ENCODE data around the gene BHLHA9.
"Not testable (repeated sequence)": the region's sequence is repeated elsewhere in the genome, so short reads cannot be mapped to it uniquely, and the experiment has no call there.

The BHLHA9 gene

GRCh38 chr17:1302761-1303160, 32.5 kb downstream of the BHLHA9 start:
- no peak for DNase-seq

DNA sequence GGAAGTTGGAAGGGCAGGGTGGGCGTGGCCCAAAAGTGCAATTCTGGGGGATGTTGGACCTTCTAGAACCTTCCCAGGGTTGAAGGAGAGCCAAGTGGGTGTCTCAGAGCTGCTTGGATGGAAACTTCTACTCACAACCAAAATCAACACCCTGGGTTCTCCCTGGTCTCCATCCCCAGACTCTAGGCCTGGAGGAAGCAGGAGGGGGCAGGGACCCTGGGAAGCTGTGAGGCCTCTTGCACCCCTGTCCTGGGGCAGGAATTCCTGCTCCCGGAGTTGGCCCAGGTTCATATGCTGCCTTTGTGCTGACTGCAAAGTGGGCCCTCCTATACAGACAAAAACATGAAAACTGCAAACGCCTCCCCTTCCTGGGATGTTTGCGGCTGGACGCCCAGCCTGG, 34.3 kb downstream of the BHLHA9 start:
- no peak for DNase-seq

GRCh38 chr17:1304962-1305563, 34.8 kb downstream of the BHLHA9 start:
- no peak for DNase-seq

DNA sequence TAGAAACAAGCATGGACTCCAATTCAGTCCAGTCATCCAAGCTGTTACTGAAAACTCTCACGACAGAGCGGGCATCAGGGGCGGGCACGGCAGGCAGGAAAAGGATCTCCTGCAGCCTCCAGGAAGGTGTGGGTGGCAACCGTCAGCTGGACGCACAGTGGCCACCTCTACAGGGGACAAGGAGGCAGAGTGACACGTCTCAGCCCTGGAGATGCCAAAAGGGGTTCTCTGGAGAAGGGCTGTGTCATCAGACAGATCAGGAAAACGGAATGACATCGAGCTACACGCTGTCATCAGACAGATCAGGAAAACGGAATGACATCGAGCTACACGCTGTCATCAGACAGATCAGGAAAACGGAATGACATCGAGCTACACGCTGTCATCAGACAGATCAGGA, 37.6 kb downstream of the BHLHA9 start:
- not testable (repeated sequence) for DNase-seq

DNA sequence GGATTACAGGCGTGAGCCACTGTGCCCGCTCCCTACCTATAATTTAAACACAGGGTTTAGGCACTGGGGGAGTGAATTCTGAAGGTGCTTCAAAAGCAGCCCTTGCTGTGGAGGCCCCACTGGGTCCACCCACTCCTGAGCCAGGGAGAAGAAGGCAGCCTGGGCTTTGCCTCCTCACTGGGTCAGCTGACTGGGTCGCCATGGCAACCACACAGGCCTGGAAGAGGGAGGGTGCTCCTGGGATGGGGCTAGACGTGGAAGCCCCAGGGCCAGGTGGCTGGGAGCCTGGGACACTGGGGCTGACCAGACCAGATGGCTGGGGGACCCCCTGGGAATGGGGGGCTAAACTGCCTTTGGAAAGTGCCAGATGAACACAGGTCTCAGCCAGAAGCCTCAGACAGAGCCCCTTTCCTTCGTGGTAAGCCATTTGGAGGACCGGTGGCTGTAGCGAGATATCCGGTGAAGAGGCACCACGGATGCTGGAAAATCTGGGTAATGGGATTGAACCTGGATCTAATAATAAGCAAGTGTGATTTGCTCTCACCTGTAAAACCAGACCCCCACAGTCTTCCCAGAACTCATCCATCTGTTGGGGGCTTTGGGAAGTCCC, 42.1 kb downstream of the BHLHA9 start:
- DNase-seq: peak; percentile 20

DNA sequence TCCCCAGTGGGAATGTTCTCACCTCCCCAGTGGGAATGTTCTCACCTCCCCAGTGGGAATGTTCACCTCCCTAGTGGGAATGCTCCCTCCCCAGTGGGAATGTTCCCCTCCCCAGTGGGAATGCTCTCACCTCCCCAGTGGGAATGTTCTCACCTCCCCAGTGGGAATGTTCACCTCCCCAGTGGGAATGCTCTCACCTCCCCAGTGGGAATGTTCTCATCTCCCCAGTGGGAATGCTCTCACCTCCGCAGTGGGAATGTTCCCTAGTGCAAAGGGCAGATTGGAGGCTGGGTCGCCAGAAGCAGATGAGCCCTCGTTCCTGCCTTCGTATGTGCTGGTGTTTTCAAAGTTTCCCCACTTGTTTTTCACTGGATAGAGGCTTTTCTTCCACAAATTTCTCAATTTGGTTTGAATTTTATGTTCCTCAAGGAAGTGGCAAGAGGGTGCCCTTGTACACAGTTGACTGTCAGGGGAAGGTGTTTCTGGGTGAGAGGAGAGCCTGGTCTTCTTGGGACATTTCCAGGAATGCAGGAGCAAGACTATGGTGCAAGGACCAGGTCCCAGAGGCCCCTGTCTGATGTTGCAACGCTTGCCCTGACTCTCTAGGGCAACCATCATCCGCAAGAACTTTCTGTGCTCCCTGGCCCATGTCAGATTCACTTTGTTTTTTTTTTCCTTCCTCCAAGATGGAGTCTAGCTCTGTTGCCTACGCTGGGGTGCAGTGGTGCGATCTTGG, 43.2 kb downstream of the BHLHA9 start:
- DNase-seq: no peak

- no peak for DNase-seq
These were observed 45.2 kb downstream of the BHLHA9 start for GRCh38 chr17:1315409-1315808.

DNA sequence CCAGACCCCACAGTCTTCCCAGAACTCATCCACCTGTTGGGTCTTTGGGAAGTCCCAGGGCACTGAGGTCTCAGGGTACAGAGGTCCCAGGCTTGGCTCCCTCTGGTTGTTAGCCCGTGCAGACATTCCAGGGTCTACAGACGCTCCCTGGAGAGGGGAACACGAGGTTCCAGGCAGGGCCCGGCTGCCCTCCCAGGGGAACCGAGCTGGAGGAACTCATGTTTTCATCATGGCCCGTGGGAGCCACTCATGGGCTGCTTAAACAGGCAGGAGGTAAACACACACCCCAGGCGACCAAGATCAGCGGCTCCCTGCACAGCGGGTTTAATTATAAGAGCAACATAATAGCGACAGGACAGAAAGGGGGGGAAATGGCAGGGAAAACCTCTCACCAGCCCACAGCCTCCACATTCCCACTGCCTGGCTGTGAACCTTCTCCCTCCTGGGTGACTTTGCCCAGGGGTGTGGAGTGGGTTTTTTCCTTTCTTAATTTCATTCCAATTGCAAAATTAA, 45.7 kb downstream of the BHLHA9 start:
- no peak for DNase-seq

Measured in activated CD4-positive, alpha-beta T cell treated with anti-CD3 and anti-CD28 coated beads, Interleukin-2, amount 50 U/mL, for 16 hours (primary cell).